ENCODE measurements around the gene SRGN.

SRGN gene

DNA sequence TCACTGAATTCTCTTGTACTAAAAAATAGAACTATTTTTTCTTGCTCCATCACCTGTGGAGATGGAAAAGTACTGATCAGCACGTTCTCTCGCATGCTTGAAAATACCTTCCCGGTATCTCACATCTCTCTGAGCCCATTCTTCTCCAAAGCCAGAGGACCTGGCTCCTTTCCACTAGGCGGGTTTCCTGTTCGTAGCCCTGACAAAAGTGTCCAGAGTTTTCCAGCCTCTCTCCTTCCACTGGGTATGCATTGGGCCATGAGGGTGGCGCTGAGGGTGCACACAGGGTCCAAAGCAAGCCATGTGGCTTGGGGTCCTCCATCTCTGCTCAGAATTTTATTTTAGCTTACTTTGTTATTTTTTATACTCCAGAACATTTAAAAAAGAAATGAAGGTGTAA lies 16.3 kb upstream of the SRGN start:
- no peaks in the 10 kb centered on the region for H4K20me1 ChIP-seq (ENCODE audit: insufficient read depth, low read length)
- H3K9me3 ChIP-seq (ENCODE audit: low read length) = no peaks in the 10 kb centered on the region
- peaks cover 6% of the 10 kb centered on the region for H3K4me1 ChIP-seq (ENCODE audit: insufficient read depth, low read length, severe bottlenecking)
- H3K4me3 ChIP-seq (ENCODE audit: low read depth, low read length, poor library complexity, severe bottlenecking) = no peak overlapping the region
- H3K9me2 ChIP-seq (ENCODE audit: low read depth, low read length) = no peaks in the 10 kb centered on the region
- no peak overlapping the region for H2AFZ ChIP-seq (ENCODE audit: low read length)
- H3K36me3 ChIP-seq (ENCODE audit: insufficient read depth, low read length) = no peaks in the 10 kb centered on the region
- H3K27ac ChIP-seq (ENCODE audit: low read depth, low read length, poor library complexity, severe bottlenecking) = no peak overlapping the region
- H3K9ac ChIP-seq (ENCODE audit: low read length) = no peak overlapping the region
- no peak for TF ChIP-seq EZH2 (IDR thresholded peaks at IDR 0.05; ENCODE audit: borderline replicate concordance, low read length)
- TF ChIP-seq, protein P1, sequence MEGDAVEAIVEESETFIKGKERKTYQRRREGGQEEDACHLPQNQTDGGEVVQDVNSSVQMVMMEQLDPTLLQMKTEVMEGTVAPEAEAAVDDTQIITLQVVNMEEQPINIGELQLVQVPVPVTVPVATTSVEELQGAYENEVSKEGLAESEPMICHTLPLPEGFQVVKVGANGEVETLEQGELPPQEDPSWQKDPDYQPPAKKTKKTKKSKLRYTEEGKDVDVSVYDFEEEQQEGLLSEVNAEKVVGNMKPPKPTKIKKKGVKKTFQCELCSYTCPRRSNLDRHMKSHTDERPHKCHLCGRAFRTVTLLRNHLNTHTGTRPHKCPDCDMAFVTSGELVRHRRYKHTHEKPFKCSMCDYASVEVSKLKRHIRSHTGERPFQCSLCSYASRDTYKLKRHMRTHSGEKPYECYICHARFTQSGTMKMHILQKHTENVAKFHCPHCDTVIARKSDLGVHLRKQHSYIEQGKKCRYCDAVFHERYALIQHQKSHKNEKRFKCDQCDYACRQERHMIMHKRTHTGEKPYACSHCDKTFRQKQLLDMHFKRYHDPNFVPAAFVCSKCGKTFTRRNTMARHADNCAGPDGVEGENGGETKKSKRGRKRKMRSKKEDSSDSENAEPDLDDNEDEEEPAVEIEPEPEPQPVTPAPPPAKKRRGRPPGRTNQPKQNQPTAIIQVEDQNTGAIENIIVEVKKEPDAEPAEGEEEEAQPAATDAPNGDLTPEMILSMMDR (IDR thresholded peaks at IDR 0.05; ENCODE audit: low read length) = no peak
- H3F3A ChIP-seq (ENCODE audit: insufficient read depth, low read length) = no peaks in the 10 kb centered on the region
- no peak overlapping the region for H3K4me2 ChIP-seq (ENCODE audit: low read length)
- H3K79me2 ChIP-seq (ENCODE audit: insufficient read depth, low read length) = no peaks in the 10 kb centered on the region
- H3K27me3 ChIP-seq (ENCODE audit: insufficient read depth, low read length) = no peaks in the 10 kb centered on the region; the same call in 1 of the 2 replicates

DNA sequence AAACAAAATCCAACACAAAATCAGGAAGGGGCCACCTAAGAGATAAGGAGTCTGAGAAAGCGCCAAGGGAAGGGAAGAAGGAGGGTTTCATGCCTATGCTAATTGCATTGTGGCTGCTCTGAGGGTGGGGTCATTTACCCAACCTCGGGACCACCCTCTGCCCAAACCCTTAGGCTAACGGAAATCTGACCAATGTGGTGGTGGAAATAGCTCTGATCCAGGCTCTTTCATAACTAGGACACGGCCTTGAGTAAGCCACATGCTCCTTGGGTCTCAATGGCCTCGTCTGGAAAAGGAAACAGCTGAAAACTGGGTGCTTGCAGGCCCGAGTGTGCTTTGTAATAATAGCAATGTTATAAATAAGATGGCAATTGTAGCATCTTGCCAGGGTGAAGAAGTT lies 14.9 kb upstream of the SRGN start:
- no peaks in the 10 kb centered on the region for H4K20me1 ChIP-seq (ENCODE audit: insufficient read depth, low read length)
- TF ChIP-seq, protein P1 (IDR thresholded peaks at IDR 0.05; ENCODE audit: low read length) = no peak
- TF ChIP-seq EZH2 (IDR thresholded peaks at IDR 0.05; ENCODE audit: borderline replicate concordance, low read length) = no peak
- H3K27me3 ChIP-seq (ENCODE audit: insufficient read depth, low read length) = no peaks in the 10 kb centered on the region; the same call in 1 of the 2 replicates
- no peaks in the 10 kb centered on the region for H3K79me2 ChIP-seq (ENCODE audit: insufficient read depth, low read length)
- no peaks in the 10 kb centered on the region for H3K9me3 ChIP-seq (ENCODE audit: low read length)
- H3K27ac ChIP-seq (ENCODE audit: low read depth, low read length, poor library complexity, severe bottlenecking) = no peak overlapping the region
- no peak overlapping the region for H3K4me2 ChIP-seq (ENCODE audit: low read length)
- H3K4me3 ChIP-seq (ENCODE audit: low read depth, low read length, poor library complexity, severe bottlenecking) = no peak overlapping the region
- no peaks in the 10 kb centered on the region for H3K9me2 ChIP-seq (ENCODE audit: low read depth, low read length)
- no peaks in the 10 kb centered on the region for H3K36me3 ChIP-seq (ENCODE audit: insufficient read depth, low read length)
- no peaks in the 10 kb centered on the region for H3F3A ChIP-seq (ENCODE audit: insufficient read depth, low read length)
- H3K9ac ChIP-seq (ENCODE audit: low read length) = no peak overlapping the region
- peaks cover 6% of the 10 kb centered on the region for H3K4me1 ChIP-seq (ENCODE audit: insufficient read depth, low read length, severe bottlenecking)
- no peak overlapping the region for H2AFZ ChIP-seq (ENCODE audit: low read length)

DNA sequence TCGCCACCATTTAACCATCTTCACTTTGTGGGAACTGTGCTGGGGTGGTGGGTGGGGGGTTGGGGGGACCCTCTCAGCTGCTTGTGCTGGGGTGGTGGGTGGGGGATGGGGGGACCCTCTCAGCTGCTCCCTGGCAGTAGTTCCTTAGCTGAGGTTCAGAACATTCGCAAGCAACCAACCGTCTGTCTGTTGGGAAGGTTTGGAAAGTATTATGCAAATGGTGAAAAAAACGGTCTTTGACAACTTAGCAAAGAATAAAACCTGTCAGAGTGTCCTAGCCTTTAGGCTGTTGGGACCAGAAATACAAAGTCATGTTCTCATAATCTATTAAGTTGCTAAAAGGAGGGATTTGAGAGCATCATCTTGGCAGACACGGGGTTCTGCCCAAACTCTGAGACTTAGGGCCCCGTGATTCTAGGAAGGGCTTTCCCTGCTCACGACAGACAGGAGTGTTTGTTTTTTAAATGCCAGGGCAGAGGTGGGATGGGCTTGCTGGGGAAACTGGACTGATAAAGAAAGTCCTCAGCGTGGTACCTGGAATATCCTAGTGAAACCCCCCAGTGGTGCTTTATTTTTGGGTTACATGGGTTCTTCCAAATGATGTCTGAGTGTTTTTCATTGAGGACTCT lies 14.1 kb upstream of the SRGN start:
- Histone ChIP-seq H3K9ac (ENCODE audit: low read length) (no peak overlapping the region), H3K27ac (ENCODE audit: low read depth, low read length, poor library complexity, severe bottlenecking) (no peak overlapping the region), H3K36me3 (ENCODE audit: insufficient read depth, low read length) (no peaks in the 10 kb centered on the region), H3K4me3 (ENCODE audit: low read depth, low read length, poor library complexity, severe bottlenecking) (no peak overlapping the region), H3K4me2 (ENCODE audit: low read length) (0 out of 2 replicates have a peak overlapping the region, but pooled peaks have one; percentile 9), H3K9me2 (ENCODE audit: low read depth, low read length) (no peaks in the 10 kb centered on the region), H3K27me3 (ENCODE audit: insufficient read depth, low read length) (no peaks in the 10 kb centered on the region), H3K79me2 (ENCODE audit: insufficient read depth, low read length) (no peaks in the 10 kb centered on the region), H3K4me1 (ENCODE audit: insufficient read depth, low read length, severe bottlenecking) (peaks cover 10% of the 10 kb centered on the region), H4K20me1 (ENCODE audit: insufficient read depth, low read length) (no peaks in the 10 kb centered on the region), H3F3A (ENCODE audit: insufficient read depth, low read length) (no peaks in the 10 kb centered on the region), H3K9me3 (ENCODE audit: low read length) (no peaks in the 10 kb centered on the region), H2AFZ (ENCODE audit: low read length) (no peak overlapping the region)
- TF ChIP-seq, protein P1 (IDR thresholded peaks at IDR 0.05; ENCODE audit: low read length) = no peak
- TF ChIP-seq EZH2 (IDR thresholded peaks at IDR 0.05; ENCODE audit: borderline replicate concordance, low read length) = no peak
